Measurements from ENCODE around the gene CCDC149.

CCDC149 gene

GRCh38 chr4:24774452-24774851 is 138.4 kb downstream of the CCDC149 start:
- no peaks in the 10 kb centered on the region for H3K9me3 ChIP-seq
- no peaks in the 10 kb centered on the region for H3K27me3 ChIP-seq
- no peak overlapping the region for H3K4me3 ChIP-seq
- H3K27ac ChIP-seq, result no peak overlapping the region
- DNase-seq, result no peak
- no peaks in the 10 kb centered on the region for H3K36me3 ChIP-seq
- TF ChIP-seq, protein P1, sequence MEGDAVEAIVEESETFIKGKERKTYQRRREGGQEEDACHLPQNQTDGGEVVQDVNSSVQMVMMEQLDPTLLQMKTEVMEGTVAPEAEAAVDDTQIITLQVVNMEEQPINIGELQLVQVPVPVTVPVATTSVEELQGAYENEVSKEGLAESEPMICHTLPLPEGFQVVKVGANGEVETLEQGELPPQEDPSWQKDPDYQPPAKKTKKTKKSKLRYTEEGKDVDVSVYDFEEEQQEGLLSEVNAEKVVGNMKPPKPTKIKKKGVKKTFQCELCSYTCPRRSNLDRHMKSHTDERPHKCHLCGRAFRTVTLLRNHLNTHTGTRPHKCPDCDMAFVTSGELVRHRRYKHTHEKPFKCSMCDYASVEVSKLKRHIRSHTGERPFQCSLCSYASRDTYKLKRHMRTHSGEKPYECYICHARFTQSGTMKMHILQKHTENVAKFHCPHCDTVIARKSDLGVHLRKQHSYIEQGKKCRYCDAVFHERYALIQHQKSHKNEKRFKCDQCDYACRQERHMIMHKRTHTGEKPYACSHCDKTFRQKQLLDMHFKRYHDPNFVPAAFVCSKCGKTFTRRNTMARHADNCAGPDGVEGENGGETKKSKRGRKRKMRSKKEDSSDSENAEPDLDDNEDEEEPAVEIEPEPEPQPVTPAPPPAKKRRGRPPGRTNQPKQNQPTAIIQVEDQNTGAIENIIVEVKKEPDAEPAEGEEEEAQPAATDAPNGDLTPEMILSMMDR (IDR thresholded peaks at IDR 0.05), result no peak
- H3K4me1 ChIP-seq, result peaks cover 0 to 14% (median 4%) of the 10 kb centered on the region in 4 donors
- intact Hi-C loops (cut with DNase I; ENCODE audit: low total_unique reads), result no loop called here

GRCh38 chr4:24772952-24773351 is 139.9 kb downstream of the CCDC149 start:
- Histone ChIP-seq H3K4me3 (no peak overlapping the region), H3K27me3 (no peaks in the 10 kb centered on the region), H3K4me1 (no peaks in the 10 kb centered on the region), H3K36me3 (no peaks in the 10 kb centered on the region), H3K27ac (no peak overlapping the region), H3K9me3 (no peaks in the 10 kb centered on the region)
- TF ChIP-seq, protein P1 (IDR thresholded peaks at IDR 0.05), result no peak
- no peak for DNase-seq
- intact Hi-C loops (cut with DNase I; ENCODE audit: low total_unique reads), result no loop called here

DNA sequence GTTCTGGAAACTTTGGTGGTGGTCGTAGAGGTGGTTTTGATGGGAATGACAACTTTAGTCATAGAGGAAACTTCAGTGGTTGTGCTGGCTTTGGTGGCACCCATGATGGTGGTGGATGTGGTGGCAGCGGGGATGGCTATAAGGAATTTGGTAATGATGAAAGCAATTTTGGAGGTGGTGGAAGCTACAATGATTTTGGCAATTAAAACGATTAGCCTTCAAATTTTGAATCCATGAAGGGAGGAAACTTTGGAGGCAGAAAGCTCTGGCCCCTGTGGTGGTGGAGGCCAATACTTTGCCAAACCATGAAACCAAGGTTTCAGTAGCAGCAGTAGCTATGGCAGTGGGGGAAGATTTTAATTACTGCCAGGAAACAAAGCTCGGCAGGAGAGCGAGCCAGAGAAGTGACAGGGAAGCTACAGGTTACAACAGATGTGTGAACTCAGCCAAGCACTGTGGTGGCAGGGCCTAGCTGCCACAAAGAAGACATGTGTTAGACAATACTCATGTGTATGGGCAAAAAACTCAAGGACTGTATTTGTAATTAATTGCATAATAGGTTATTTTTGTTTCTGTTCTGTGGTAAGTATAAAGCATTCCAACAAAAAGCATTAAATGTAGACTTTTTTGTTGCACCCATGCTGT is 140.7 kb downstream of the CCDC149 start:
- H3K36me3 ChIP-seq, result no peaks in the 10 kb centered on the region
- no peaks in the 10 kb centered on the region for H3K4me1 ChIP-seq
- intact Hi-C loops (cut with DNase I; ENCODE audit: low total_unique reads), result no loop called here
- no peaks in the 10 kb centered on the region for H3K27me3 ChIP-seq
- H3K27ac ChIP-seq, result no peak overlapping the region
- no peaks in the 10 kb centered on the region for H3K9me3 ChIP-seq
- DNase-seq, result no peak
- H3K4me3 ChIP-seq, result no peak overlapping the region
- TF ChIP-seq, protein P1 (IDR thresholded peaks at IDR 0.05), result no peak

DNA sequence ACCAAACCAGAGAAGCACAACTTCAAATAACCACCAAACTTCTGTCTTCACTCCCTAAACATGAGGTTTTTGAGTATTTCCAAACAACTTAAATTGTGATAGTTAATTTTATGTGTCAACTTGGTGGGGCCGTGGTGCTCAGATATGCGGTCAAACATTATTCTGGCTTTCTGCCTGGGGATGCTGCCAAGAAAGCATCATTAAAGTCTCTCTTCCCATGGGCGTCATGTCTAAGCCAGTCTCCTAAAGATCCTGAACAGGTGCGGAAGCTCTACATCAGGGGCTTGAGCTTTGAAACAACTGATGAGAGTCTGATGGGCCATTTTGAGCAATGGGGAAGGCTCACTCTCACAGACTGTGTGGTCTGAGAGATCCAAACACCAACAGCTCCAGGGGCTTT is 141.6 kb downstream of the CCDC149 start:
- H3K9me3 ChIP-seq, result no peaks in the 10 kb centered on the region
- no peak for DNase-seq
- no peaks in the 10 kb centered on the region for H3K4me1 ChIP-seq
- TF ChIP-seq, protein P1 (IDR thresholded peaks at IDR 0.05), result no peak
- H3K4me3 ChIP-seq, result no peak overlapping the region
- no peaks in the 10 kb centered on the region for H3K36me3 ChIP-seq
- intact Hi-C loops (cut with DNase I; ENCODE audit: low total_unique reads), result no loop called here
- H3K27me3 ChIP-seq, result no peaks in the 10 kb centered on the region
- H3K27ac ChIP-seq, result no peak overlapping the region

DNA sequence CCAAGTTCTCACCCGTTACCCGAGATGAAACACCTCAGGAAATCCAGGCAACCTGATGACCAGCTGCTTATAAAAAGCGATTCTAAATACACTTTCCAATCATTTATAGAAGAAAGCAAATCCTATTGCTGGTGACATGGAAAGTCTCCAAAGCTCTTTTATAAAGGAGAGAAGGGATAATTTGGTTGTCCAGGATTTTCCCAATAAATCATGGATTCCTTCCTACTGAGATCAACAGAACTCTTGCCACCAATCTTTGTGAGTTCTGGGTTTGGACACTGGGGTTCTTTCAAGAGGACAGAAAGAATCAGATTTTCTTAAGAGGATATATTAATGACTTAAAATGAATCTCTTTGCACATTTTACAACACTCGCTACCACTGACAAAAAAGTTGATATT is 142.2 kb downstream of the CCDC149 start:
- no peak for DNase-seq
- no peaks in the 10 kb centered on the region for H3K27me3 ChIP-seq
- no peaks in the 10 kb centered on the region for H3K36me3 ChIP-seq
- no peak overlapping the region for H3K27ac ChIP-seq
- TF ChIP-seq, protein P1 (IDR thresholded peaks at IDR 0.05), result no peak
- no peak overlapping the region for H3K4me3 ChIP-seq
- H3K4me1 ChIP-seq, result no peaks in the 10 kb centered on the region
- H3K9me3 ChIP-seq, result no peaks in the 10 kb centered on the region
- intact Hi-C loops (cut with DNase I; ENCODE audit: low total_unique reads), result no loop called here
